ENCODE data around the gene RAD51B.

GRCh38 chr14:68518761-68519670 lies 699.4 kb downstream of the RAD51B start:
- TF ChIP-seq, protein P1, sequence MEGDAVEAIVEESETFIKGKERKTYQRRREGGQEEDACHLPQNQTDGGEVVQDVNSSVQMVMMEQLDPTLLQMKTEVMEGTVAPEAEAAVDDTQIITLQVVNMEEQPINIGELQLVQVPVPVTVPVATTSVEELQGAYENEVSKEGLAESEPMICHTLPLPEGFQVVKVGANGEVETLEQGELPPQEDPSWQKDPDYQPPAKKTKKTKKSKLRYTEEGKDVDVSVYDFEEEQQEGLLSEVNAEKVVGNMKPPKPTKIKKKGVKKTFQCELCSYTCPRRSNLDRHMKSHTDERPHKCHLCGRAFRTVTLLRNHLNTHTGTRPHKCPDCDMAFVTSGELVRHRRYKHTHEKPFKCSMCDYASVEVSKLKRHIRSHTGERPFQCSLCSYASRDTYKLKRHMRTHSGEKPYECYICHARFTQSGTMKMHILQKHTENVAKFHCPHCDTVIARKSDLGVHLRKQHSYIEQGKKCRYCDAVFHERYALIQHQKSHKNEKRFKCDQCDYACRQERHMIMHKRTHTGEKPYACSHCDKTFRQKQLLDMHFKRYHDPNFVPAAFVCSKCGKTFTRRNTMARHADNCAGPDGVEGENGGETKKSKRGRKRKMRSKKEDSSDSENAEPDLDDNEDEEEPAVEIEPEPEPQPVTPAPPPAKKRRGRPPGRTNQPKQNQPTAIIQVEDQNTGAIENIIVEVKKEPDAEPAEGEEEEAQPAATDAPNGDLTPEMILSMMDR (IDR thresholded peaks at IDR 0.05), result no peak
- TF ChIP-seq POLR2A (IDR thresholded peaks at IDR 0.05), result no peak
- no peak for TF ChIP-seq POLR2AphosphoS5 (IDR thresholded peaks at IDR 0.05)
